ENCODE measurements around the gene OR8J1. TPM values are rescaled to one million over a fixed set of nuclear protein-coding genes. Genes with fewer than 3 reads are reported as not detected.

Gene OR8J1
- total RNA-seq, 2 experiments from 2014 or later, result not detected

Other genes starting within 250 kb of the OR8J1 start
- gene OR8H3, start 231.9 kb upstream of the OR8J1 start, total RNA-seq, result not detected
- not detected for gene OR8J3, start 214.1 kb upstream of the OR8J1 start, total RNA-seq
- gene OR8K5, start 194.0 kb upstream of the OR8J1 start, total RNA-seq, result not detected
- gene OR5J2, start 177.7 kb upstream of the OR8J1 start, total RNA-seq, result not detected
- not detected for gene OR5T2, start 120.0 kb upstream of the OR8J1 start, total RNA-seq
- gene OR5T3, start 102.0 kb upstream of the OR8J1 start, total RNA-seq, result not detected
- not detected for gene OR5T1, start 80.1 kb upstream of the OR8J1 start, total RNA-seq
- not detected for gene OR8H1, start 62.0 kb upstream of the OR8J1 start, total RNA-seq
- not detected for gene OR8K3, start 39.1 kb upstream of the OR8J1 start, total RNA-seq
- not detected for gene OR8K1, start 8.3 kb upstream of the OR8J1 start, total RNA-seq
- not detected for gene OR8U1, start 21.3 kb downstream of the OR8J1 start, total RNA-seq
- gene OR5AL1, start 58.4 kb downstream of the OR8J1 start, total RNA-seq, result not detected
- not detected for gene OR5M3, start 119.1 kb downstream of the OR8J1 start, total RNA-seq
- gene OR5M8, start 137.1 kb downstream of the OR8J1 start, total RNA-seq, result not detected
- not detected for gene OR5M11, start 189.0 kb downstream of the OR8J1 start, total RNA-seq
- gene OR5M10, start 223.4 kb downstream of the OR8J1 start, total RNA-seq, result not detected